Gastroesophageal sphincter (tissue), 4 donors: ENCODE results near the gene ZNF746. TPM values are rescaled to one million over a fixed set of nuclear protein-coding genes. Genes with fewer than 3 reads are reported as not detected.

ENCODE experiments used
- ATAC-seq: fragments of 150-250 bp; one replicate; pipeline ENCODE4 v1.9.1; 2016; ENCODE audit warnings: mild to moderate bottlenecking, moderate library complexity
- H3K27ac ChIP-seq, 4 donors: fragments of 200-600 bp; sonication (generic) in 3 of 4; 1 replicate in 3 of 4; 2 replicates in 1 of 4; pipeline ENCODE4 v1.5.1; 2016 to 2019
- H3K27me3 ChIP-seq: fragments of 200-600 bp; sonication (generic); one replicate; pipeline ENCODE4 v1.5.1; 2019
- H3K36me3 ChIP-seq, 2 donors: fragments of 200-600 bp; sonication (generic); one replicate each; pipeline ENCODE4 v1.5.1; 2019; ENCODE audit warnings: control low read depth in 1 of 2
- H3K4me1 ChIP-seq, 3 donors: fragments of 200-600 bp; sonication (generic); 1 replicate in 2 of 3; 2 replicates in 1 of 3; pipeline ENCODE4 v1.5.1; 2016 to 2019; ENCODE audit warnings: control low read depth in 2 of 3
- H3K4me3 ChIP-seq, 2 donors: fragments of 200-600 bp; sonication (generic); one replicate each; pipeline ENCODE4 v1.5.1; 2019; ENCODE audit warnings: mild to moderate bottlenecking in 1 of 2, moderate library complexity in 1 of 2
- H3K9me3 ChIP-seq, 3 donors: fragments of 200-600 bp; sonication (generic); one replicate each; pipeline ENCODE4 v1.5.1; 2017 to 2019; ENCODE audit warnings: control low read depth in 2 of 3
- EP300 ChIP-seq: sonication (generic); formaldehyde crosslinking; IDR thresholded peaks from one replicate; pipeline ENCODE4 v1.6.1; 2017; ENCODE audit warnings: antibody characterized with exemption, mild to moderate bottlenecking
- POLR2A ChIP-seq, 2 donors: fragments of 450-650 bp; IDR thresholded peaks; one replicate each; pipeline ENCODE4 v1.6.1; 2017; ENCODE audit warnings: antibody characterized with exemption in 2 of 2, mild to moderate bottlenecking in 2 of 2, moderate library complexity in 1 of 2
- POLR2AphosphoS5 ChIP-seq: sonication (generic); formaldehyde crosslinking; IDR thresholded peaks from one replicate; pipeline ENCODE4 v1.6.1; 2017; ENCODE audit warnings: antibody characterized with exemption
- WGBS, 2 donors: methylation state at CpG; one replicate each; pipeline ENCODE4 v1.1.5; 2018; ENCODE audit warnings: low coverage in 1 of 2; 5-methylcytosine and 5-hydroxymethylcytosine counted together
- total RNA-seq, 4 donors: library from RNA; depleted of rRNA; stranded (reverse); fragments of >200 nt; gene quantifications; one replicate each; pipeline ENCODE4 v1.1.0, GENCODE V29; 2016
- TF ChIP-seq, protein P1 (sequence below), 4 experiments: fragments of 200-600 bp in 2 of 4; fragments of 450-650 bp in 2 of 4; sonication (generic) in 1 of 4; IDR thresholded peaks; one replicate each; pipeline ENCODE4 v1.5.1; 2017 to 2019; ENCODE audit warnings: antibody characterized with exemption in 4 of 4, mild to moderate bottlenecking in 2 of 4, moderate library complexity in 2 of 4

The ZNF746 gene
- total RNA-seq, 4 donors from 2014 or later = 17.2 to 26.4 (median 22.6) TPM

DNA sequence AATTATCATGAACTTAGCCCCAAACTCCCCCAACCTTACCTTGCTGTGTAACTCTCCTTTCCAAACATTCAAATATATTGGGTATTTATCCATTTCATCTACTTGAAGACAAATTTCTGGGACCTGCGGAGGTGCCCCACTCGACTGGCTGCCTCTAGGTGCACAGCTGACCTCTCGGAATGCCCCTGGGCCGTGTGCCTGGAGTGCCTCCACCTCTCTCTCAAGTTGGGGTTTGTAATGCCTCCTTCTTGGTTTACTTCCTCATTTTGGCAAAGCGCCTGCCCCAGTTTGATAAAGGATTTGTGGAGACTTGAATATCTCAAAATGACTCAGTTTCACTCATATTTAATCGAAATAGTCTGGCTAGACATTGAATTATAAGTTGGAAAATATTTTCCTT is 53.3 kb downstream of the ZNF746 start:
- H3K27me3 ChIP-seq = no peaks in the 10 kb centered on the region
- no peak for ATAC-seq
- peaks cover 0 to 66% of the 10 kb centered on the region in 2 donors for H3K36me3 ChIP-seq
- no peaks in the 10 kb centered on the region for H3K4me1 ChIP-seq
- H3K9me3 ChIP-seq = no peaks in the 10 kb centered on the region
- WGBS, 2 donors = 74 to 100% methylated on average over 2 to 6 of the region's 6 CpGs
- TF ChIP-seq, protein P1, sequence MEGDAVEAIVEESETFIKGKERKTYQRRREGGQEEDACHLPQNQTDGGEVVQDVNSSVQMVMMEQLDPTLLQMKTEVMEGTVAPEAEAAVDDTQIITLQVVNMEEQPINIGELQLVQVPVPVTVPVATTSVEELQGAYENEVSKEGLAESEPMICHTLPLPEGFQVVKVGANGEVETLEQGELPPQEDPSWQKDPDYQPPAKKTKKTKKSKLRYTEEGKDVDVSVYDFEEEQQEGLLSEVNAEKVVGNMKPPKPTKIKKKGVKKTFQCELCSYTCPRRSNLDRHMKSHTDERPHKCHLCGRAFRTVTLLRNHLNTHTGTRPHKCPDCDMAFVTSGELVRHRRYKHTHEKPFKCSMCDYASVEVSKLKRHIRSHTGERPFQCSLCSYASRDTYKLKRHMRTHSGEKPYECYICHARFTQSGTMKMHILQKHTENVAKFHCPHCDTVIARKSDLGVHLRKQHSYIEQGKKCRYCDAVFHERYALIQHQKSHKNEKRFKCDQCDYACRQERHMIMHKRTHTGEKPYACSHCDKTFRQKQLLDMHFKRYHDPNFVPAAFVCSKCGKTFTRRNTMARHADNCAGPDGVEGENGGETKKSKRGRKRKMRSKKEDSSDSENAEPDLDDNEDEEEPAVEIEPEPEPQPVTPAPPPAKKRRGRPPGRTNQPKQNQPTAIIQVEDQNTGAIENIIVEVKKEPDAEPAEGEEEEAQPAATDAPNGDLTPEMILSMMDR (IDR thresholded peaks at IDR 0.05) = no peak
- TF ChIP-seq POLR2AphosphoS5 (no peak), EP300 (no peak), POLR2A (IDR thresholded peaks at IDR 0.05) (no peak)
- H3K4me3 ChIP-seq = no peak overlapping the region
- no peak overlapping the region for H3K27ac ChIP-seq

DNA sequence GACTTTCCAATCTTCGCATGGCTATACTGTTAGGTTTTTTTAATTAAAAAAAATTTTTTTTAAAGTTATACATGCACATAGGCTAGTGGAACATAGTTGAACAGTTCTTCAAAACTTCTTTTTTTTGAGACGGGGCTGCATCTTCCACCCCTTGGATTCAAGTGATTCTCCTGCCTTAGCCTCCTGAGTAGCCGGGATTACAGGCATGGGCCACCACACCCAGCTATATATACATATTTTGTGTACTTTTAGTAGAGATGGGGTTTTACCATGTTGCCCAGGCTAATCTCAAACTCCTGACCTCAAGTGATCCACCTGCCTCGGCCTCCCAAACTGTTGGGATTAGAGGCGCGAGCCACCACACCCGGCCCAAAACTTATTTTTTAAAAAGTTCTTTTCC is 54.1 kb downstream of the ZNF746 start:
- peaks cover 0 to 59% of the 10 kb centered on the region in 2 donors for H3K36me3 ChIP-seq
- no peak overlapping the region for H3K27ac ChIP-seq
- no peak overlapping the region for H3K4me3 ChIP-seq
- no peaks in the 10 kb centered on the region for H3K4me1 ChIP-seq
- no peak for TF ChIP-seq POLR2A (IDR thresholded peaks at IDR 0.05)
- no peak for TF ChIP-seq POLR2AphosphoS5
- no peak for TF ChIP-seq EP300
- TF ChIP-seq, protein P1 (IDR thresholded peaks at IDR 0.05) = no peak
- H3K9me3 ChIP-seq = no peaks in the 10 kb centered on the region
- 90 to 97% methylated on average over 6 to 7 of the region's 7 CpGs for WGBS, 2 donors
- no peak for ATAC-seq
- H3K27me3 ChIP-seq = no peaks in the 10 kb centered on the region

DNA sequence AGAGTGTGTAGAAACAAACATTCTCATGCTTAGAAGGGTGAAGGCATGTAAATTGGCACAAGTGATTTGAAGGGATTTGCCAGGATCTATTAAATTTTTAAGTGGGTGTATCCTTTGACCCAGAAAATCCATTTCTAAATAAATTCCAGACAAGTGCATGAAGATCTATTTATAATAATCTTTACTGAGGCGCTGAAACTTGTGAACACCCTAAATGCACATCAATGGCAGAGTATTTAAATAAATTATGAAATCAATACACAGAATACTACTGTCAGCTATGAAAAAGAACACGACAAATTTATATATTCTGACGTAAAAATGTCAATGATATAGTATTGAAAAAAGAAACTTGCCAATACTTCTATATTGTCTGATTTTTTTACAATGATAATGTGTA is 54.7 kb downstream of the ZNF746 start:
- H3K27ac ChIP-seq = no peak overlapping the region
- H3K27me3 ChIP-seq = no peaks in the 10 kb centered on the region
- no peak for ATAC-seq
- H3K36me3 ChIP-seq = peaks cover 0 to 53% of the 10 kb centered on the region in 2 donors
- no peaks in the 10 kb centered on the region for H3K9me3 ChIP-seq
- 76 to 89% methylated on average over 3 of the region's 3 CpGs for WGBS, 2 donors
- H3K4me1 ChIP-seq = no peaks in the 10 kb centered on the region
- no peak for TF ChIP-seq POLR2A (IDR thresholded peaks at IDR 0.05)
- TF ChIP-seq, protein P1 (IDR thresholded peaks at IDR 0.05) = no peak
- no peak for TF ChIP-seq EP300
- TF ChIP-seq POLR2AphosphoS5 = no peak
- no peak overlapping the region for H3K4me3 ChIP-seq

- H3K9me3 ChIP-seq = no peaks in the 10 kb centered on the region
- no peak overlapping the region for H3K27ac ChIP-seq
- H3K27me3 ChIP-seq = no peaks in the 10 kb centered on the region
- ATAC-seq = no peak
- WGBS, 2 donors = 62 to 100% methylated on average over 2 of the region's 4 CpGs
- no peaks in the 10 kb centered on the region for H3K4me1 ChIP-seq
- TF ChIP-seq EP300 (no peak), POLR2A (IDR thresholded peaks at IDR 0.05) (no peak), POLR2AphosphoS5 (no peak)
- TF ChIP-seq, protein P1 (IDR thresholded peaks at IDR 0.05) = no peak
- peaks cover 0 to 42% of the 10 kb centered on the region in 2 donors for H3K36me3 ChIP-seq
- H3K4me3 ChIP-seq = no peak overlapping the region
Observed at GRCh38 chr7:149440222-149440621, 57.4 kb downstream of the ZNF746 start.

GRCh38 chr7:149436358-149436757 is 61.3 kb downstream of the ZNF746 start:
- H3K36me3 ChIP-seq = peaks cover 0 to 55% of the 10 kb centered on the region in 2 donors
- no peak overlapping the region for H3K27ac ChIP-seq
- TF ChIP-seq EP300 (no peak), POLR2AphosphoS5 (no peak), POLR2A (IDR thresholded peaks at IDR 0.05) (no peak)
- TF ChIP-seq, protein P1 (IDR thresholded peaks at IDR 0.05) = no peak
- WGBS, 2 donors = 93% methylated on average over 9 of the region's 15 CpGs; no CpG with 5 or more reads in 1 of the 2 donors
- no peaks in the 10 kb centered on the region for H3K27me3 ChIP-seq
- H3K4me1 ChIP-seq = no peaks in the 10 kb centered on the region
- H3K4me3 ChIP-seq = no peak overlapping the region
- H3K9me3 ChIP-seq = no peaks in the 10 kb centered on the region
- no peak for ATAC-seq
